Upper lobe of right lung (tissue), 1 donor: Measurements from ENCODE around the gene BPIFB3. TPM values are rescaled to one million over a fixed set of nuclear protein-coding genes. Genes with fewer than 3 reads are reported as not detected.

Source experiments
- ATAC-seq: fragments of 200-7000 bp; cut with Tn5 transposase; one replicate; pipeline ENCODE4 v1.9.1; 2020; ENCODE audit warnings: mild to moderate bottlenecking, moderate library complexity
- DNase-seq: peaks from one replicate; pipeline ENCODE4 v3.0.0-alpha.2; 2020
- H3K27ac ChIP-seq: fragments of 200-600 bp; one replicate; pipeline ENCODE4 v1.8.0; 2022
- H3K27me3 ChIP-seq: fragments of 200-600 bp; one replicate; pipeline ENCODE4 v1.8.0; 2022; ENCODE audit warnings: mild to moderate bottlenecking
- H3K36me3 ChIP-seq: fragments of 200-600 bp; one replicate; pipeline ENCODE4 v1.8.0; 2022
- H3K4me1 ChIP-seq: fragments of 200-600 bp; one replicate; pipeline ENCODE4 v1.8.0; 2022
- H3K4me3 ChIP-seq: fragments of 200-600 bp; one replicate; pipeline ENCODE4 v1.8.0; 2022; ENCODE audit warnings: mild to moderate bottlenecking
- H3K9me3 ChIP-seq: fragments of 200-600 bp; one replicate; pipeline ENCODE4 v1.8.0; 2022
- CTCF ChIP-seq: fragments of 200-600 bp; IDR thresholded peaks from one replicate; pipeline ENCODE4 v1.8.0; 2022; ENCODE audit warnings: antibody characterized with exemption
- intact Hi-C: fragments of 100-400 bp; cut with DNase I; formaldehyde crosslinking; loops from one replicate; pipeline ENCODE4 v1.11.0; 2022
- total RNA-seq: library from RNA; stranded (reverse); fragmentation: NEBNext Ultra II Directional; extraction: Animal tissue kit (Norgen Biotek cat#: 25700); gene quantifications from one replicate; pipeline ENCODE4 v1.2.1, GENCODE V29; 2021
- donor health status: DM: no; HTN: yes; CAD: no; lungs with severe emphysema.

The BPIFB3 gene
- total RNA-seq, 1 donor from 2014 or later: not detected

GRCh38 chr20:33027769-33028751, 25.6 kb upstream of the BPIFB3 start:
- no peak for TF ChIP-seq CTCF
- intact Hi-C loops: no loop called here
- ATAC-seq (no peak), DNase-seq (no peak)
- H3K36me3 ChIP-seq: no peaks in the 10 kb centered on the region
- no peaks in the 10 kb centered on the region for H3K4me1 ChIP-seq
- H3K4me3 ChIP-seq: no peak overlapping the region
- no peak overlapping the region for H3K27ac ChIP-seq
- no peaks in the 10 kb centered on the region for H3K9me3 ChIP-seq
- H3K27me3 ChIP-seq: no peaks in the 10 kb centered on the region

- Histone ChIP-seq H3K4me3 (no peak overlapping the region), H3K27ac (no peak overlapping the region), H3K36me3 (no peaks in the 10 kb centered on the region), H3K4me1 (no peaks in the 10 kb centered on the region), H3K27me3 (no peaks in the 10 kb centered on the region), H3K9me3 (no peaks in the 10 kb centered on the region)
- DNase-seq (no peak), ATAC-seq (no peak)
- intact Hi-C loops: no loop called here
- no peak for TF ChIP-seq CTCF
Measured at GRCh38 chr20:33028875-33029274, 24.8 kb upstream of the BPIFB3 start.

GRCh38 chr20:33030076-33030475, 23.6 kb upstream of the BPIFB3 start:
- H3K4me1 ChIP-seq: no peaks in the 10 kb centered on the region
- intact Hi-C loops: no loop called here
- ATAC-seq (no peak), DNase-seq (no peak)
- no peaks in the 10 kb centered on the region for H3K9me3 ChIP-seq
- no peaks in the 10 kb centered on the region for H3K36me3 ChIP-seq
- no peaks in the 10 kb centered on the region for H3K27me3 ChIP-seq
- no peak overlapping the region for H3K4me3 ChIP-seq
- TF ChIP-seq CTCF: no peak
- no peak overlapping the region for H3K27ac ChIP-seq

- H3K27me3 ChIP-seq: no peaks in the 10 kb centered on the region
- no peaks in the 10 kb centered on the region for H3K36me3 ChIP-seq
- ATAC-seq (no peak), DNase-seq (no peak)
- no peak for TF ChIP-seq CTCF
- intact Hi-C loops: no loop called here
- no peaks in the 10 kb centered on the region for H3K9me3 ChIP-seq
- no peak overlapping the region for H3K4me3 ChIP-seq
- H3K27ac ChIP-seq: no peak overlapping the region
- no peaks in the 10 kb centered on the region for H3K4me1 ChIP-seq
Measured at GRCh38 chr20:33030569-33030968, 23.1 kb upstream of the BPIFB3 start.

GRCh38 chr20:33031531-33031930, 22.2 kb upstream of the BPIFB3 start, which contains the start of gene BPIFB6:
Gene BPIFB6, plus strand, starts transcription at chr20:33031648. Its CDS starts 0 bp downstream, at chr20:33031648.
- Histone ChIP-seq H3K4me1 (no peaks in the 10 kb centered on the region), H3K27ac (no peak within 1 kb of the TSS), H3K9me3 (no peaks in the 10 kb centered on the region), H3K4me3 (no peak within 1 kb of the TSS), H3K36me3 (no peaks in the 10 kb centered on the region), H3K27me3 (no peaks in the 10 kb centered on the region)
- no peak for DNase-seq
- ATAC-seq: no peak
- intact Hi-C loops: no loop called here
- no peak for TF ChIP-seq CTCF
